GM23338 (cell line): ENCODE data around the gene ISCU.

Experiments
- CTCF ChIP-seq, 2 experiments: fragments of 200-600 bp in 1 of 2; sonication (generic) in 1 of 2; conservative IDR thresholded peaks; 2 replicates each; pipeline versions ENCODE4 v1.5.1 to v1.6.1; 2016 to 2017; ENCODE audit warnings: antibody characterized with exemption in 2 of 2, low read depth in 2 of 2, mild to moderate bottlenecking in 2 of 2, moderate library complexity in 1 of 2
- ETS1 ChIP-seq: IDR thresholded peaks from 2 replicates; pipeline ENCODE4 v1.6.1; 2016; ENCODE audit warnings: antibody characterized with exemption
- EZH2phosphoT487 ChIP-seq: fragments of 200-600 bp; sonication (generic); IDR thresholded peaks from one replicate; pipeline ENCODE4 v1.8.1; 2018; ENCODE audit warnings: antibody characterized with exemption; ENCODE audit not compliant: unreplicated experiment
- POLR2AphosphoS5 ChIP-seq: IDR thresholded peaks from 2 replicates; pipeline ENCODE4 v1.6.1; 2016; ENCODE audit warnings: antibody characterized with exemption, low read depth

- no peak for TF ChIP-seq POLR2AphosphoS5
- no peak for TF ChIP-seq CTCF (conservative IDR thresholded peaks at IDR 0.05; ENCODE audit: low read depth in 2 of 2)
- no peak for TF ChIP-seq ETS1
- no peak for TF ChIP-seq EZH2phosphoT487
Observed at GRCh38 chr12:108542320-108542719, 20.1 kb upstream of the ISCU start.
